Measurements from ENCODE around the gene ATP6V1G1. TPM values are rescaled to one million over a fixed set of nuclear protein-coding genes. Genes with fewer than 3 reads are reported as not detected.

ATP6V1G1 gene
- polyA plus RNA-seq, 1 experiment: 138 TPM

DNA sequence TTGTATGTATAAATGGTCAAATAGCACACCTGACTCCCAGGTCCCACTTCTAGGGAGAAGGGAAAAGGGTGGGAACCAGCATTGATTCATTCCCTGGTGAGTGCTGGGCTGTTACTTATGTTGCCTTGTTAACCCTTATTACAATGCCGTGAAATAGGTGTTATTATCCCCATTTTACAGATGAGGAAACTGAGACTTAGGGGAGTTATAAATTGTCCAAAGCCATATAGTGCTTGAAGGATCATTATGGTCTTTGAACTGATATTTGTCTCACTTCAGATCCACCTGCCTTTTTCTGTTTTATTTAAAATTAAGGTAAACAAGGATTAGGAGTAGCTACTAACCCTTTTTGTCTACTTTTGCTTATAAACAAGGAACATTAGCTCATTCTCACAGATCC lies 40.0 kb downstream of the ATP6V1G1 start:
- Histone ChIP-seq H3K27me3 (ENCODE audit: control insufficient read depth, insufficient read depth, low read length) (no peaks in the 10 kb centered on the region), H3K27ac (ENCODE audit: low read depth, low read length) (no peak overlapping the region), H3K9me3 (ENCODE audit: control insufficient read depth, insufficient read depth, low read length) (no peaks in the 10 kb centered on the region), H3K4me3 (ENCODE audit: low read depth, low read length) (no peak overlapping the region)
- ChIA-PET CTCF (interaction anchor here (0.5 to 1.4 kb wide), 2 partner anchors 26 to 31 kb away, joined by 4 to 5 read pairs; no protein-coding TSS in a partner anchor), POLR2A (no interaction called here)
- no peak for TF ChIP-seq CTCF (IDR thresholded peaks at IDR 0.05; ENCODE audit: low read depth, low read length)
- DNase-seq (ENCODE audit: low read depth, low spot score): no peak

DNA sequence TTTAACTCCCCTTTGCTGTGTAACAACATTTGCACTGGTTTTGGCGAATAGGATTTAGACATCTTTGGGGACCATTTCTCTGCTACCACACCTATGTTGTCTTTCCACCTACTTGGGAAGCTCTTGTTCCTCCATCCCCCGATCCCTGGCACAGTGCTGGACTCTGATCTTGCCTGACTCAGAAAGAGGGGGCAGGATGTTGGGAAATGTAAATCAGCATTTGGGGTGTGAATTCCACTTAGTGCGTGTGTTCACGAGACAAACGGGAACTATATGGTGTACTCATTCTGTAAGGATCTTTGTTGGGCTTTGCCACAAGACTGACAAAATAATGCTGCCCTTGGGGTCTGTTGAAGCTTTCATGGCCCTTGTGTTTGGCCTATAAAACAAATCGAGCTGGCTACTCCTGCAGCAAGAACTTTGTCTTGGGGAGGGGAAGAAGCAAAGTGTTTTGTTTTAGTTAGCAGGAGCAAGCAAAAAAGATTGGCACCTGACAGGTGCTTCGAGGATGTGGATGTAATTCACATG lies 42.1 kb downstream of the ATP6V1G1 start:
- ChIA-PET POLR2A (no interaction called here), CTCF (interaction anchor here (1.4 kb wide), 1 partner anchor 24 kb away, joined by 5 read pairs; no protein-coding TSS in a partner anchor)
- no peaks in the 10 kb centered on the region for H3K9me3 ChIP-seq (ENCODE audit: control insufficient read depth, insufficient read depth, low read length)
- no peak for DNase-seq (ENCODE audit: low read depth, low spot score)
- no peak for TF ChIP-seq CTCF (IDR thresholded peaks at IDR 0.05; ENCODE audit: low read depth, low read length)
- no peaks in the 10 kb centered on the region for H3K27me3 ChIP-seq (ENCODE audit: control insufficient read depth, insufficient read depth, low read length)
- H3K4me3 ChIP-seq (ENCODE audit: low read depth, low read length): no peak overlapping the region
- no peak overlapping the region for H3K27ac ChIP-seq (ENCODE audit: low read depth, low read length)

DNA sequence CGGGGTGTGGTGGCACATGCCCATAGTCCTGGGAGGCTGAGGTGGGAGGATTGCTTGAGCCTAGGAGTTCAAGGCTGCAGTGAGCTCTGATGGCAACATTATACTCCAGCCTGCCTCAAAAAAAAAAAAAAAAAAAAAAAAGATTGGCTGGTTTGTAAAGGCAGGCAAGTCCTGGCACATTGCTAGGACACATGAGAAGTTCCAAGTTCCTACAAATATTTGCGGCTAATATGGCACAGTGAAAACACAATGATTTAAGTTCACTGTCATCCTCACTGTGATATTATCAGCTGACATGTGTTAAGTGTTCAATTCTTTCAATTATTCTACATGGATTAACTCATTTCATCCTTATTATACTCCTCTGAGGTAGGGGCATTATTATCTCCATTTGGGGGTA lies 43.6 kb downstream of the ATP6V1G1 start:
- DNase-seq (ENCODE audit: low read depth, low spot score): no peak
- Histone ChIP-seq H3K27ac (ENCODE audit: low read depth, low read length) (no peak overlapping the region), H3K4me3 (ENCODE audit: low read depth, low read length) (no peak overlapping the region), H3K27me3 (ENCODE audit: control insufficient read depth, insufficient read depth, low read length) (no peaks in the 10 kb centered on the region), H3K9me3 (ENCODE audit: control insufficient read depth, insufficient read depth, low read length) (no peaks in the 10 kb centered on the region)
- ChIA-PET POLR2A (no interaction called here), CTCF (no interaction called here)
- no peak for TF ChIP-seq CTCF (IDR thresholded peaks at IDR 0.05; ENCODE audit: low read depth, low read length)

DNA sequence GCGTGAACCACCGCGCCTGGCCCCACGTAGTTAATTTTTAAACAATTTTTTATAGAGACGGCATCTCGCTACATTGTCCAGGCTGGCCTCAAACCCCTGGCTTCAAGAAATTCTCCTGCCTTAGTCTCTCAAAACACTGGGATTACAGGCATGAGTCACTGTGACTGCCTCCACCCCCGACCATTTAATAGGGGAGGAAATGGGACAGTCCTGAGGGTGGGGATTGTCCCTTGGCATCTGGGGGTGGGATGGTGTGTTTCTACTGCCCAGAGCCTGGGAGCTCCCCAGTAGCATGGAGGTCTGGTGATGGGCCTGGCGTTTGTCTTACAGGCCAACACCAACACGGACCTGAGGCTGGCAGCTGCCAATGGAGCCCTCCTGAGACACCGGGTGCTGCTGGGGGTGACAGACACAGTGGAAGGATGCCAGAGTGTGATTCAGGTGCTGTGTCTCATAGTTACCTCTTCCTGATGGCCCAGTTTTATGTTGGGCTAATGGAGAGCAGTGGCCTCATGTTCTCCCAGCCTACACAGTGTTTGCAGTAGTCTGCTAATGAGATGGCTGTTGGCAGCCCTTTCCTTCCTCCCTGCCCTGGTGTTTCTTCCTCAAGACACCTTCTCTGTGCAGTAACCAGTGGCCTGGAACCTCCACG lies 46.0 kb downstream of the ATP6V1G1 start:
- ChIA-PET POLR2A (no interaction called here), CTCF (interaction anchor here (1.7 kb wide), 1 partner anchor 20 kb away, joined by 11 read pairs; no protein-coding TSS in a partner anchor)
- TF ChIP-seq CTCF (IDR thresholded peaks at IDR 0.05; ENCODE audit: low read depth, low read length): no peak
- H3K9me3 ChIP-seq (ENCODE audit: control insufficient read depth, insufficient read depth, low read length): no peaks in the 10 kb centered on the region
- H3K27me3 ChIP-seq (ENCODE audit: control insufficient read depth, insufficient read depth, low read length): no peaks in the 10 kb centered on the region
- H3K4me3 ChIP-seq (ENCODE audit: low read depth, low read length): no peak overlapping the region
- no peak for DNase-seq (ENCODE audit: low read depth, low spot score)
- no peak overlapping the region for H3K27ac ChIP-seq (ENCODE audit: low read depth, low read length)

DNA sequence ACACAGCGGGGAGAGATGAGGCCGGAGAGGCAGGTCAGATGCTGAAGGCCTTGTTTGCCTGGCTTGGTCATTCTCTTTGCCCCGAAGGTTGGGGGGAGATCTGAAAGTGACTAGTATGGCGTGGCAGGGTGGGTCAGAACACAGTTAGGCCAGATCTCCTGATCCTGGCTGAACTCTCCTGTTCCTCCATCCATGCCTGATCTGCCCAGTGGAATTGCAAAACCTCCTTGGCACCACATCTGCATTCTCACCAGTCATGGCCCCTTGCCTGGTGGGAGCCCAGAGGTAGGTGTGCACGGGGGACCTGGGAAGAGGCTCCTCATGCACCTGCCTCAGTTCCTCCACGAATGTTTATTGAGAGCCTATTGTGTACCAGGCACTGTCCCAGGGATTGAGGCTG lies 46.8 kb downstream of the ATP6V1G1 start:
- Histone ChIP-seq H3K27me3 (ENCODE audit: control insufficient read depth, insufficient read depth, low read length) (no peaks in the 10 kb centered on the region), H3K9me3 (ENCODE audit: control insufficient read depth, insufficient read depth, low read length) (no peaks in the 10 kb centered on the region), H3K4me3 (ENCODE audit: low read depth, low read length) (no peak overlapping the region), H3K27ac (ENCODE audit: low read depth, low read length) (no peak overlapping the region)
- ChIA-PET CTCF (no interaction called here), POLR2A (interaction anchor here (0.7 kb wide), 1 partner anchor 126 kb away, joined by 3 read pairs; no protein-coding TSS in a partner anchor)
- no peak for DNase-seq (ENCODE audit: low read depth, low spot score)
- TF ChIP-seq CTCF (IDR thresholded peaks at IDR 0.05; ENCODE audit: low read depth, low read length): no peak
